GM11168 (cell line): ENCODE data around the gene ATXN10.
"Not testable (repeated sequence)": the region's sequence is repeated elsewhere in the genome, so short reads cannot be mapped to it uniquely, and the experiment has no call there.

ENCODE experiments used
- in situ Hi-C: fragments of 300-500 bp; cut with MboI; formaldehyde crosslinking; loops from one replicate; pipeline ENCODE4 v1.12.0; 2022; ENCODE audit warnings: low sequenced_read_pairs; ENCODE audit not compliant: unreplicated experiment

ATXN10 gene

DNA sequence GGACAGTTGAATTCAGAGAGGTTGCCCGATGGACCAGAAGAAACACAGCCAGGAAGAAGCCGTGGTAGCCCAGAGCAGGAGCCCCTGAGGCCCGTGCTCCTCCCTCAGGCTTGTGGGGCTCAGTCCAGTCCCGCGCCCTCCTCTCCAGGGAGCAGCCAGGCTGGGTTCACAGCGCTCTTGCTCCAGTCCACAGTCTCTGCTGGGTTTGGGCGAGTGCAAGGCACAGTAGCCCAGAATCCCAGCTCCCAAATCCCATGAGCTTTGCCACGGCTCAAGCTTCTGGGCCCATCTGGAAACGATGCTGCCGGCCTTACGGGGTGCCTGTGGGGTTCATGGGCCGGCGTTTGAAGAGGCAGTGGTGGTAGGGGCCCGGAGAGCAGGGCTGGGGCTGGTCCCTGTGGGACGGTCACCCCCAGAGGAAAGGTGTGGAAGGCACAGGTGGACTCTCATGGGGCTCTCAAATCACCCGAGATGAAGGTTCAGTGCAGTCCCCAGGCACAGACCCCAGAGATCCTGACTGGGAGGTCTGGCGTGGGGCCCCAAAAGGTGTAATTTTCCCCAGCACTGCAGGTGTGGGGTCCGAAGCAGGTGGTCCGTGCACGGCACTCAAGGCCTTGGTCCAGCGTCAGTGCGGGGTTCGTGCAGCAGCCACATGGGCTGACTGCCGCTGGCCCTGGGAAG, 30.6 kb upstream of the ATXN10 start:
- in situ Hi-C loops: no loop called here

DNA sequence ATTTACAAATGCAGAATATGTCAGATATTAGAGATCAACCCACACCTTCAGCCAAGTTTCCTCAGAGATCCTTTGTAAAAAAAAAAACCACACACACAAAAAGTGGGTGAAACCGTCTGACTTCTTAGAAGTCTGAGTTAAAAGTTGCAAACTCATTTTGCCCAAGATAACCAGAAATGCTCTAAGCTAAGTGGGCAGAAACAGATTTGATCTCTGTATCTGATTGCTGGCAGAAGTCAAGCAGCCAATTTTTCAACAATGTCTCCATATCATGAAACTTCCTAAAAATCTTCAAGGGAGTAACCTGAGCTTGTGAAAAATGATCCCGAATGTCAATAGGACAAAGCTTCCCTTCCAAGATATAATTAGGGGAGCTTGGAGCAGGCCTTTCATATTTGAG, 28.6 kb upstream of the ATXN10 start:
- in situ Hi-C loops: no loop called here

DNA sequence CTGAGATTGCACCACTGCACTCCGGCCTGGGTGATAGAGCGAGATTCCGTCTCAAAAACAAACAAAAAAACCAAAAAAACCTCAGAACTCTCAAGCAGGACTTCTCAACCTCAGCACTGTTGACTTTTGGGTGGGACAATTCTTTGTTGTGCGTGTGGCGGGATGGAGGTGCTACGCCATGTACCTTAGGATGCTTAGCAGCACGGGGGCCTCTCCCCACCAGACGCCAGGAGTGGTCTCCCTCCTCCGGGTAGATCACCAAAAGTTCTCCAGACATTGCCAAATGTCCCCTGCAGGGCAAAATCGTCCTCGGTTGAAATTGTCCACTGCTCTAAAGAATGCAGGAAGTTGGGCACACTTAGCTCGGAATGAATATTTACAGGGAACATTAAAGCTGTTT, 26.9 kb upstream of the ATXN10 start:
- in situ Hi-C loops: no loop called here

DNA sequence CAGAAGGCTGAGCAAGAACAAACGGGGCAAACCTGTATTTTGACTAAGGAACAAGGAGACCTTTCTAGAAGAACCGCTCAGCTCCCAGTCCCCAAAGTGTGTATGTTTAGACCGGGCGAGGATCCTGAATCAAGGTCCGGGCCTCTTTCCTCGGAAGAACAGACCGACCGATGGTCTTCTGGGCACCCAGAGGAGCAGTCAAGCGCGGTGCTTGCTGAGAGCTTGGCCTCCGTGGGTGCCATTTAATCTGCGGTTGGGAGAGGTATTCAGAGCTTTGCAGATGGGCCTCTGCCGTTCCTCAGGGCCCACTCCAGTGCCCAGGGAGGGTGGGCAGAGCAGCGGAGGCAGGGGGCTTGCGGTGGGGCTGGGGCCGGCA, 26.5 kb upstream of the ATXN10 start:
- in situ Hi-C loops: no loop called here

DNA sequence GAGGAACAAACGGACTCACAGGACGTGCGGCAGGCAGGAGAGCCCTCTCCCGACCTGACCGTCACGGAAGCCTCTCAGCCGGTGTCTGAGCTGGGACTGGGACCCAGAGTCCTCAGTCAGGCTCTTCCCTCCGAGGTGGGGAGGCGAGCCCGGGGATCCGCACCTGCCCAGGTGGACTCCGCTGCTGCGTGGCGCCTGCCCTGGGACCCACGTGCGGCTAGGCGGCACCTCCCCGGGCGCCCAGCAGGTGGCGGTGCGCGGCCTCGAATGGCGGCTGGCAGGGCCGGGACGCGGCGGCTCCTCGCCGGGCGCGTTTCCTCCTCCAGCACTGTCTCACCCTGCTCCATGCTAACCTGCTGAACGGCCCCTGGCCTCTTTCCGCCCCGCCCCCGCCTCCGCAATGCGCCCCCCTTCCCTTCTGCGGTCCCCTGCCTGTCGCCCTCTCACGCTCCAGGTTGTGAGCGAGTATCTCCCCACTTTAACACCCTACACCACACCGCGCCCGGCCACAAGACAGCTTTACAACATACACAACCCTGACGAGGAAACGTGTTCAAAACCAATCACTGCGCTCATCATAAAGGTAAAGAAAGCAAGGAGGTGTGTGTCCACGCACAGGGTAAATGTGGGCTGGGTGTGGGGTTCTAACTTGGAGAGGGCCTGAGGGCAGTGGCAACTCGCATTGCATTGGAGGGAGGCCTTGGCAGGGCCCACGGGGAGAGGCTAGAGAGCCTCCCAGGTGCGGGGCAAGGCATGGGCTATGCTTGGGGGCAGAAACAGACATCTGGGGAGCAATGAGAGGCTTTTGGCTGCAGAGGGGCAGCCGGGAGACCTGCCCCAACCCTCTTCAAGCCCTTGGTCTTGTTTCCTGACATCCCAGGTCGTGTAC, 25.9 kb upstream of the ATXN10 start:
- in situ Hi-C loops: no loop called here

DNA sequence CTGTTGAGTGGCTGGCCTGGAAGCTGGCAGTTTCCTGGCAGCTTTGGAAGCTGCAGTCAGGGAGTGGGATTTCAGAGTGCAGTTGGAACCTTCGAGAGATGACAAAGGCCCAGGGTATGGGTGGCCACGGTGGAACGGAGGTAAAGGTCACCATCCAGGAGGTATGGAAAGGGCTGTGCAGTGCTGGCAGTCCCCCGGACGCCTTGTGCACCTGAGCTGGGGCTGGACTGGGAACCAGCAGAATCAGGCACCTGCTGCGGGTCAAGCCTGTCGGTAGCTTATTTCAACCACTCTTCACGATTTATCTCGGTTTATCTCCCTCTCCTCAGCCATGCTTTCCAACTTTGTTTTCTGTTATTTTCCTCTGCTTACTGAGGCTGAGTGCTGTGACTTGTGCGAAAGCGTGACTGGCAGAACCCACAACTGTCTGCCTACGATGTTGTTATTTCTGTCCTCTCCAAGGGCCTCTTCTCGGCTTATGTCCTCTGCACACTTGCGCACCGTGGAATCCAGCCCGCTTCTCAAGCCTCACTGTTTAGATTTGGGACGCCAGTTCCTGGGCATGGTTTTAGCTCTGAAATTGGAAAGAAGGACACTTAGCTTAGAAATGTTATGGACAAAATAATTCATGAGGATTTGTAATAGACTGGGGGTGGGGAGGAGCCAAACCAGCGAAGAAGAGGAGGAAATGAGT, 24.0 kb upstream of the ATXN10 start:
- in situ Hi-C loops: no loop called here

DNA sequence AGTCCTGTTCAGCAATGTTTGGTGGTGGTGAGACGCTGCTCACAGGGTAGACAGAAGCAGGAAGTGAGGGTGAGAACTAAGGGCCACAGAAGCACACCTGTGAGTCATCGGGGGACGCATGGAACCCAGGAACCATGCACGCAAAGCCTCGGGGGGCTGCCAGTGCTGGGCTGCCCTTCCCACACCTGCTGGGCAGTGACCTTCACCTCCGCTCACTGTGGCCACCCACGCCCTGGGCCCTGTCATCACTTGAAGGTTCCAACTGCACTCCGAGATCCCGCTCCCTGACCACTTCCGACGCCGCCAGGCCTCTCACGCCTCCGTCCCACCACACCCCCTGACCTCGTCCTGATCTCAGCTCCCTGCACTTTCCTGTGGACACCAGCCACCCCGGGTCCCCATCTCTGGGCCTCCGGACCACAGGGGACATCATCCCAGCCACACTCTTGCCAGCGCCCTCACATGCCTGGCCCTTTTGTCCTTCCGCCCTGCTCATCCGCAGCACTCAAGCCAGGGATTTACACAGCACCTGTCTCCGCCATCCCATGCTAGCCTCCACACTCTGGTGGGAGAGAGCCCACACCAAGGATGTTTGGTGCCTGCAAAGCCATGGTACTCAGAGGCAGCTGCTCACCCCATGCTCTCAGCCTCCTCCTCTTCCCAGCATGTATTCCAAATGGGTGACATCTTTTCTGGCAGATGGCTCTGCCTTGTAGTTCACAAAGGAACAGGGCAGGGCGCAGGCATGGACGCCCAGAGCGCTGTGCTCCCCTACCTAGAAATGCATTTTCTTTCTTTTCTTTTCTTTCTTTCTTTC, 23.1 kb upstream of the ATXN10 start:
- in situ Hi-C loops: no loop called here

DNA sequence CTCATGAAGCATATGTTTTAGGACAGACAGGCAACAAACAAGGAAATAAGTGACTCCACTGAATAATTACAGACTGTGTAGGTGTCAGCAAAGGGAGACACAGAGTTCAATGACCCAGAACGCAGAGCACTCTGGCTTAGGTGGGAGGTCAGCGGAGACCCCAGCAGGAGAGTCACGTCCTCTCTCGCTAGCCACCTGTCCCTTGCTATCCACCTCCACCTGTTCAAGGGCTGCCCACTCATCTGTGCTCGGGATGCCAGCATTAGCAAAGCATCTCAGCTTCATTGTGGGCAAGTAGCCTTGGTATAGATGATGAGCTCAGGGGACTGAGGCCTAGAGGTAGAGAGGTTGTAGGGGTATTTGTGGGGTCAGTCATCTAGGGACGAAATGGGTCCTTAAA, 21.8 kb upstream of the ATXN10 start:
- in situ Hi-C loops: loop anchor here (5.0 kb wide), 1 partner anchor 177 kb away; no protein-coding TSS in a partner anchor

DNA sequence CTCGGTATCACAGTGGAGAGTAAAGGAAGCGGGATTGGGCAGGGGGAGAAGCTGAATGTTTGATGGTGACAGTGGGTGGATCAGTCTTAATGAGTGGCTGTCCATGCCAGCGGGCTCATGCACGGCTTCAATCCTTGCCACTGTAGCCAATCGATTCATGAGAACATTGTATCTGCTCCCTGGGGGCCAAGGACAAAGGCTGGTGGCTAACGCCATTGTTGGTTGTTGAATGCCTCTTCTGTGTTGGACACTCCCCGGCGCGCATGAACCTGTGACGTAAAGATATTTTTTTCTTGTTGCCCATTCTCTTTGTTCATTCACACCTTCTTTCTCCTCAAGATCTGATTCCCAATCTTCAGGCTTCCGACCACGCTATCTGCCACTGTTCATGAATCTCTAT, 20.9 kb upstream of the ATXN10 start:
- in situ Hi-C loops: loop anchor here (5.0 kb wide), 1 partner anchor 177 kb away; no protein-coding TSS in a partner anchor

DNA sequence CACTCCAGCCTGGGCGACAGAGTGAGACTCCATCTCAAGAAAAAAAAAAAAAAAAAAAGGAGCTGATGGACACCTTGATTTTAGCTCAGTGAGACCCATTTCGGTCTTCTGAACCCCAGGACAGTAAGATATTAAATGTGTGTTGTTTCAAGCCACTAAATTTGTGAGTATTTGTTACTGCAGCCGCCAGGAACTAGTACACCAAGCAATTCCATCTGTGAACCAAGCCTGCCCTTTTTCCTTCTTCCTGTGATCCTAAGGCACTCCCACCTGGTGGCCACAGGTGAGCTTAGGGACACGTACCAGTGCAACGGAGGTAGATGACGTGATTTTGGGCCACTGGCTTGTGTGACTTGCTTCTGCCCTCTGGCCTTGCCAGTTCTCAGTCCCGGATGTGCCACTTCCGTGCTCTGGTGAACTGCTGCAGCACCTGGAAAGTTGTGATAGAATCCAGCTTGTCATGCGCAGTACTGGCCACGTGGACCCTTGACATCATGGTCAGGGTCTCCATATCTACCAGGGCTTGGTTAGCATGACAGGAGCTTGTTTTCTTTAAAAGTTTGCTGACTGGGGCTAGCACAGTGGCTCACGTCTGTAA, 19.6 kb upstream of the ATXN10 start:
- in situ Hi-C loops: loop anchor here (5.0 kb wide), 1 partner anchor 175 kb away; no protein-coding TSS in a partner anchor

DNA sequence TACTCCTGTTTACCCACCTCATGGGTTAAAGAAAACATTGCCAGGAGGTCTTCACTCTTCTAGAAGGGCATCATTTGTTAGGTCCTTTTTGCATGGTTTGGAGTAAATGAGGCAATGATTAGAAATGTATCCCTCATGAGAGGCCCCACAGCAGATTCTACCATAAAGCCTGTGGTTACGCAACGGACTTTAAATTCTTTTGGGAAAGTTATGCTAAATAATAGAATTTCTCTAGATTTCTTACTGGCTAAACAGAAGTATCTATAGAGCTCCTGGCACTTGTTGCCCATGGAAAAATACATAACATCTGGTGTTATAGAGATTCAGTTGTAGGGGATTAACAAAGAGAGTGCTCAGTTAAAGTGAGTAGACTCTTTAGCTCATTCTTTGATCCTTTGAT, 15.1 kb upstream of the ATXN10 start:
- in situ Hi-C loops: loop anchor here (5.0 kb wide), 1 partner anchor 326 kb away; no protein-coding TSS in a partner anchor

DNA sequence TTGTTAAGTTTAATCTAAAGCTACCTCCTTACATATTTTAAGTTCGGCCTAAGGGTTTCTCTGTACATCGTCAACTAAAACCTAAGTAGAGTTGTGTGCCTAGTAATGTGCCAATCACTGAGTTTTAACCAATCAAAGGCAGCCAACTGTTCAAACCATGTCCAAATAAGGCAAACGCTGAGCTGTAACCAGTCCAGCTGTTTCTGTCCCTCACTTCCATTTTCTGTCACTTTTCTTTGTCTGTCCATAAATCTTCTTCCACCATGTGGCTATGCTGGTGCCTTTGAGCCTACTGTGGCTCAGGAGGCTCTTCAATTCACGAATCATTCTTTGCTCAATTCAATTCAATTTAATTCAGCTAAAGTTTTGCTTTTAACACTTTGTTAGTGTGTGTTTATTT, 13.9 kb upstream of the ATXN10 start:
- in situ Hi-C loops: loop anchor here (5.0 kb wide), 1 partner anchor 325 kb away; no protein-coding TSS in a partner anchor

DNA sequence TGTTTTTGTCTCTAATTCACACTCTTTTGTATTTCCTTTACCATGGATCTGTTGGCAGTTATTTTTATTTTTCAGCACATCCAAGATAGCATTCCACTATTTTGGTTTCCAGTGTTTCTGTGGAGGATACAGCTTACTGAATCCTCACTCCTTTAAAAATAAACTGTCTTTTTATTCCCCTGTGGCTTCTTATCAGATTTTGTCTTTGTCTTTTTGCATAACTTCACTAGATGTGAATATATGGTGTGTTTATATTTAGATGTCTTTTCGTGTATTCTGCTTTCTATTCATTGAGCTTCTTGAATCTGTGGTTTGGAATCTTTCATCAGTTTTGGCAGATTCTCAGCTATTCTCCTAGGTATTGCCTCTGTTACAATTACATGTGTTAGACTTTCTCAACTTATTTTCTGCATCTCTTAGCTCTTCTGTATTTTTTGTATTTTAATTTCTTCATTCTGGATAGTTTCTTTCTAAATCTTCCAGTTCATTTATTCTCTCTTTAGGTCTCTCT, 7.4 kb upstream of the ATXN10 start:
- in situ Hi-C loops: no loop called here

DNA sequence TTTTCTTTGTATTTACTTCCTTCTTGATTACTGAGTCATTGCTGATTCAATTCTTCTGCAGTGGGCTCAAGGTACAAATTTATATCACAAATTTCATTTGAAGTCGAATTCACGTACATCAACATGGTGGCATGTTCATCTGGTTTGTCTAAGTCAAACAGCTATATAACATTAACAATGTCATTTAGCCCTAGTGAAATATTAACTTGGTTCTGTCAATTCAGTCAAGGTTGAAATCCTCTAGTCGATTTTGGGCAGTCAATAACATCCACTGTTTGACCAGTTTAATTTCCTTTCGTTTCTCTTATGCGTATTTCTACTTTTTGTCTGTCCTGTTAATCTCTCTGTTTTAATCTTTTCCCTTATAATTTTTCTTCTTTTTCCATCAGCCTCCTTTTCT, 4.1 kb upstream of the ATXN10 start:
- in situ Hi-C loops: no loop called here

DNA sequence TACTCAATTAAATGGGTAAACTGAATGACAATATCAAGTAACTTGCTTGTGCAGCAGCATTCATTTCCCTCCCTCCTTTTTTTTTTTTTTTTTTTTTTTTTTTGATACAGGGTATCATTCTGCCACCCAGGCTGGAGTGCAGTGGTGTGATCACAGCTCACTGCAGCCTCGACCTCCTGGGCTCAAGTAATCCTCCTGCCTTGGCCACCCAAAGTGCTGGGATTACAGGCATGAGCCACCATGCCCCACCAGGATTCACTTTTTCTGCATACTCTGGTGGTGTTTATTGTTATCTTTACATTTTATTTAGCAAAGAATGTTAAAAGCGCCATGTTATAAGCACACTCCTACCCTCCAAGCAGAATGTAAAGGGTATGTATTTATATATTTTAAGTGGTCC, 1.3 kb upstream of the ATXN10 start:
- in situ Hi-C loops: not testable (repeated sequence)

DNA sequence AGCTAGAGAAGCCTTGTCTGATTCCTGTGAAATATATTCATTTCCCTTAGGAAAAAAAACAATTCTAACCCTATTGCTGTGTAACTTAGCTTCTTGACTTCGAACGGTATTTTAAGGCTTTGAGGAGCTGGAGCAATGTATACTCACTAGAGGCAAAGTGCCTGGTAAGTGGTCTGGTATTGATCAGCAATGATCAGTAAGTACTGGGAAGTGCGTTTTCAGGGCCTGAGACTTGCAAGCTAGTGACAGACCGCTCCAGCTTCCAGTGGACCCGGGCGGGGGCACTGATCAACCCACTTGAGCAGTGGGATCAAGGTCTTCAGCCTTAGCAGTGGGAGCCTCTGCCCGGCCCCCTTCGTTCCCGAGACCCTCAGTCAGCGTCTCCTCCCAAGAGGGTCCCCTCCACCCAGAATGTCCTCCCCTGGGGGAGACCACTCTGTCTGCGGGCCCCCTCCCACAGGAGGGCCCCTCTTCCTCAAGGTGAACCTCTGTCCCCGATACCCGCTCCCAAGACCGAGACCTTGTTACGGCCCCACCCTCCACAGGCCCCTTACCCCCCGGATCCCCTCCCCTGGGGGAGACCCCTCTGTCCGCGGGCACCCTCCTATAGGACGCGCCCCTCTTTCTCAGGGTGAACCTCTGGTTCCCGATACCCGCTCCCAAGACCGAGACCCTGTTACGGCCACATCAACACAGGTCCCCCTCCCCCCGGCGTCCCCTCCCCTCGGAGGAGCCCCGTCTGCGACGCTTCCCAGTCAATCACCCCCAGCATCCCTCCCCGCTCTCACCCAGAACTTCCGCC, 452 bp upstream of the ATXN10 start:
- in situ Hi-C loops: no loop called here

DNA sequence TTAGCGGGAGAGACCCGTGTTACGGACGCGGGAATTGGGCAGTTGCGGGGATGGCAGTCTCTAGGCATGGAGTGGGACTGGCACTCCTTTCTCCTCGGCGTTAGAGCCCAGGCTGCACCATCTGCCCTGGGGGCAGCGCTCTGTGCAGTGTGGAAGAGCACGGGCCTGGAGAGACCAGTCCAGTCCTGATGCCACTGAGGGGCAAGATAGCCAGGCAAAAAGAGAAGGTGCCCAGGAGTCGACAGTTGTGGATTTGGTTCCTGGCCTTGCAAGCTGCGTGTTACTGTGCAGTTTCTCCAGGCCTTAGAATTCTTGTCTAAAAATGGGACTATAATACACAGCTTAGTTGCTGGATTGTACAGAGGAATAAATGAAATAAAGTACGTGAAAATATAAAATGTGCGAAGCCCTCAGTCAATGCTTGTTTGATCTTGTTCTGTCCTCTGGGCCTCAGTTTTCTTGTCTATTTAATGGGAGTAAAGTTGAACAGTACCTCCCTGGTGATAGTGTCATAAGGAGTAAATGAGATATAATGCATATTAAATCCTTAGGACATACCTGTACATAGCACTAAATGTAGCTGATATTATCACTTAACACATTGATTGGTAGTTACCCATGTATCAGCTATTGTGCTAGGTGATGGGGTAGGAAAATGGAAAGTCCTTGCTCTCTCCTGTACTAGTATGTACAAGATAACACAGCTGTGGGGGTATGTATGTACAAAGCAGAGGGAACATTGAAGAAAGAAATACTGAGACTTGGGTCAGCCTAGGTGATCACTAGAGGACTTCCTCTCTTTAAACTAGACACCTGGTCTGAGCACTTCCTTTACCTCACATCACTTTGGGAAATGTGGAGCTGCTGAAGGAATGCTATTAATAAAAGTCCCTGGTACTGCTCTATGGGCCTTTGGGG, 1.2 kb downstream of the ATXN10 start:
- in situ Hi-C loops: no loop called here
